Panc1 (cell line): ENCODE measurements around the gene CPNE4. TPM values are rescaled to one million over a fixed set of nuclear protein-coding genes. Genes with fewer than 3 reads are reported as not detected.

Experiments
- ATAC-seq: fragments of 200-7000 bp; cut with Tn5 transposase; 2 replicates; pipeline ENCODE4 v1.9.1; 2020; ENCODE audit warnings: mild to moderate bottlenecking, moderate library complexity
- BruUV-seq: library from RNA; stranded (reverse); fragments of 400-500 nt; replicated peaks from 2 replicates; lab custom pipeline; 2021; lab: Mats Ljungman, UMichigan
- CTCF ChIA-PET: fragments of 300-600 bp; sonication (Branson Sonifier 250); formaldehyde crosslinking; loops from one replicate; lab custom pipeline; 2022; ENCODE audit warnings: antibody characterized with exemption; lab: Charles Lee
- POLR2A ChIA-PET: fragments of 300-600 bp; sonication (Branson Sonifier 250); formaldehyde crosslinking; loops from one replicate; lab custom pipeline; 2022; ENCODE audit warnings: antibody characterized with exemption; lab: Charles Lee
- DNase-seq: peaks from one replicate; pipeline ENCODE4 v3.0.0-alpha.2; 2010; ENCODE audit warnings: low read depth, low spot score
- H3K27ac ChIP-seq: 2 replicates; pipeline ENCODE4 v1.5.1; 2011; ENCODE audit warnings: mild to moderate bottlenecking, low read length, inconsistent platforms
- H3K27me3 ChIP-seq: fragments of 200-500 bp; sonication (Bioruptor generic); 2 replicates; pipeline ENCODE4 v1.6.0; 2014; ENCODE audit warnings: low read length, inconsistent platforms; ENCODE audit not compliant: control insufficient read depth, insufficient read depth
- H3K36me3 ChIP-seq: fragments of 200-500 bp; sonication (Bioruptor generic); 2 replicates; pipeline ENCODE4 v1.5.1; 2014; ENCODE audit warnings: inconsistent platforms, mild to moderate bottlenecking, low read length, moderate library complexity; ENCODE audit not compliant: control insufficient read depth, insufficient read depth
- H3K4me1 ChIP-seq: 2 replicates; pipeline ENCODE4 v1.5.1; 2011; ENCODE audit warnings: inconsistent platforms, mild to moderate bottlenecking, low read length, moderate library complexity; ENCODE audit not compliant: control insufficient read depth, insufficient read depth
- H3K4me3 ChIP-seq, 2 experiments: 2 replicates each; pipeline ENCODE4 v1.5.1; 2011 to 2012; ENCODE audit warnings: low read depth in 2 of 2, low read length in 2 of 2, mild to moderate bottlenecking in 2 of 2, inconsistent platforms in 1 of 2, moderate library complexity in 1 of 2
- H3K9me3 ChIP-seq: fragments of 200-500 bp; sonication (Bioruptor generic); 2 replicates; pipeline ENCODE4 v1.5.1; 2014; ENCODE audit warnings: low read depth, mild to moderate bottlenecking, inconsistent platforms, low read length, moderate library complexity; ENCODE audit not compliant: control insufficient read depth, insufficient read depth
- CTCF ChIP-seq: fragments of 450-650 bp; IDR thresholded peaks from 2 replicates; pipeline ENCODE4 v1.5.1; 2017; ENCODE audit warnings: mild to moderate bottlenecking
- POLR2AphosphoS5 ChIP-seq: IDR thresholded peaks from 2 replicates; pipeline ENCODE4 v1.6.1; 2012; ENCODE audit warnings: mild to moderate bottlenecking, low read depth, low read length, moderate library complexity
- REST ChIP-seq, 2 experiments: IDR thresholded peaks; 2 replicates each; pipeline ENCODE4 v1.6.1; 2011 to 2012; ENCODE audit warnings: low read depth in 2 of 2, control low read depth in 1 of 2, low read length in 1 of 2, mild to moderate bottlenecking in 1 of 2, moderate library complexity in 1 of 2; ENCODE audit not compliant: insufficient read depth in 1 of 2
- SIN3A ChIP-seq: IDR thresholded peaks from 2 replicates; pipeline ENCODE4 v1.6.1; 2012; ENCODE audit warnings: low read depth, mild to moderate bottlenecking, low read length, moderate library complexity, borderline replicate concordance; ENCODE audit not compliant: insufficient read depth
- TCF7L2 ChIP-seq: IDR thresholded peaks from 2 replicates; pipeline ENCODE4 v1.6.1; 2011; ENCODE audit warnings: mild to moderate bottlenecking, low read depth, low read length, inconsistent platforms
- in situ Hi-C: cut with HindIII; loops from 2 replicates; pipeline ENCODE4 v1.10.0; 2016; ENCODE audit warnings: low sequenced_read_pairs, low pct_unique_long_range_greater_than_20kb
- intact Hi-C: fragments of 100-400 bp; cut with micrococcal nuclease; formaldehyde crosslinking; loops from one replicate; pipeline ENCODE4 v1.10.0; 2022; ENCODE audit not compliant: unreplicated experiment
- total RNA-seq: library from RNA; stranded (reverse); gene quantifications from one replicate; pipeline ENCODE4 v1.2.1, GENCODE V29; 2021; ENCODE audit not compliant: unreplicated experiment

The CPNE4 gene
- total RNA-seq, 1 experiment from 2014 or later, result not detected

GRCh38 chr3:131560795-131561194 lies 474.0 kb downstream of the CPNE4 start:
- no TSS peak for BruUV-seq
- intact Hi-C loops (no loop called here), in situ Hi-C loops (no loop called here)
- DNase-seq, result no peak
- H3K27me3 ChIP-seq, result peaks cover 19% of the 10 kb centered on the region
- H3K27ac ChIP-seq, result no peak overlapping the region
- POLR2A ChIA-PET, result interaction anchor here (0.5 kb wide), 1 partner anchor 594 kb away, joined by 3 read pairs; no protein-coding TSS in a partner anchor
- TF ChIP-seq CTCF, result no peak
- TF ChIP-seq SIN3A, result no peak
- TF ChIP-seq TCF7L2, result no peak
- no peak for TF ChIP-seq POLR2AphosphoS5
- no peak for TF ChIP-seq REST (IDR thresholded peaks at IDR 0.05; ENCODE audit: insufficient read depth in 1 of 2, low read depth in 2 of 2, low read length in 1 of 2)
- CTCF ChIA-PET, result no interaction called here
- no peaks in the 10 kb centered on the region for H3K9me3 ChIP-seq
- no peaks in the 10 kb centered on the region for H3K36me3 ChIP-seq
- H3K4me3 ChIP-seq, result no peak overlapping the region
- ATAC-seq, result no peak
- no peaks in the 10 kb centered on the region for H3K4me1 ChIP-seq

GRCh38 chr3:131555456-131555855 lies 479.4 kb downstream of the CPNE4 start:
- ChIA-PET CTCF (no interaction called here), POLR2A (no interaction called here)
- intact Hi-C loops, result no loop called here
- no TSS peak for BruUV-seq
- ATAC-seq, result no peak
- in situ Hi-C loops, result no loop called here
- Histone ChIP-seq H3K27me3 (peaks cover 10% of the 10 kb centered on the region), H3K36me3 (no peaks in the 10 kb centered on the region), H3K9me3 (no peaks in the 10 kb centered on the region), H3K27ac (no peak overlapping the region), H3K4me1 (no peaks in the 10 kb centered on the region), H3K4me3 (no peak overlapping the region)
- TF ChIP-seq SIN3A (no peak), REST (IDR thresholded peaks at IDR 0.05; ENCODE audit: insufficient read depth in 1 of 2, low read depth in 2 of 2, low read length in 1 of 2) (no peak), POLR2AphosphoS5 (no peak), CTCF (no peak), TCF7L2 (no peak)
- no peak for DNase-seq
